ENCODE results near the gene POLR3H.
A peak's percentile ranks its signal among the peaks of the same experiment; 100 is the strongest.
"Not testable (repeated sequence)": the region's sequence is repeated elsewhere in the genome, so short reads cannot be mapped to it uniquely, and the experiment has no call there.

The POLR3H gene

GRCh38 chr22:41563051-41563711 lies 18.9 kb upstream of the POLR3H start:
- DNase-seq, result no peak

- DNase-seq, result no peak
These were observed 18.2 kb upstream of the POLR3H start for GRCh38 chr22:41562461-41562860.

GRCh38 chr22:41561788-41562187 lies 17.5 kb upstream of the POLR3H start:
- no peak for DNase-seq

GRCh38 chr22:41561335-41561734 lies 17.1 kb upstream of the POLR3H start:
- no peak for DNase-seq

- no peak for DNase-seq
These were observed 15.8 kb upstream of the POLR3H start for GRCh38 chr22:41560095-41560471.

- DNase-seq, result not testable (repeated sequence)
These were observed 14.0 kb upstream of the POLR3H start for GRCh38 chr22:41558241-41558630.

- peak; percentile 45 to 50 for DNase-seq
These were observed 13.4 kb upstream of the POLR3H start for GRCh38 chr22:41557401-41558240.

GRCh38 chr22:41556561-41556960 lies 12.3 kb upstream of the POLR3H start:
- DNase-seq, result no peak

GRCh38 chr22:41555325-41555982 lies 11.2 kb upstream of the POLR3H start:
- peak in 1 of 2 experiments; percentile 23 for DNase-seq

- DNase-seq, result peak in 1 of 2 experiments; percentile 22
These were observed 7.8 kb upstream of the POLR3H start for GRCh38 chr22:41551877-41552582.

- no peak for DNase-seq
These were observed 6.8 kb upstream of the POLR3H start for GRCh38 chr22:41550952-41551491.

GRCh38 chr22:41548830-41549211 lies 4.6 kb upstream of the POLR3H start:
- DNase-seq, result no peak

- no peak for DNase-seq
These were observed 604 bp upstream of the POLR3H start for GRCh38 chr22:41544671-41545476.

- no peak for DNase-seq
These were observed 2.0 kb downstream of the POLR3H start for GRCh38 chr22:41542224-41542623.

GRCh38 chr22:41541484-41541883 lies 2.8 kb downstream of the POLR3H start:
- no peak for DNase-seq

GRCh38 chr22:41540365-41540764 lies 3.9 kb downstream of the POLR3H start:
- DNase-seq, result no peak

GRCh38 chr22:41540006-41540315 lies 4.3 kb downstream of the POLR3H start:
- DNase-seq, result no peak

GRCh38 chr22:41539146-41540005 lies 4.9 kb downstream of the POLR3H start:
- DNase-seq, result no peak

GRCh38 chr22:41538583-41538982 lies 5.7 kb downstream of the POLR3H start:
- DNase-seq, result no peak

GRCh38 chr22:41537203-41537602 lies 7.1 kb downstream of the POLR3H start:
- DNase-seq, result no peak

- peak in 1 of 2 experiments; percentile 17 for DNase-seq
These were observed 9.0 kb downstream of the POLR3H start for GRCh38 chr22:41535244-41535643.
